HG03439 (cell line): ENCODE results near the gene SKA1.

Experiments
- ATAC-seq: cut with Tn5 transposase; IDR thresholded peaks from one replicate; pipeline ENCODE4 v1.9.1; 2021; ENCODE audit warnings: mild to moderate bottlenecking, moderate library complexity; ENCODE audit not compliant: unreplicated experiment

SKA1 gene

GRCh38 chr18:50374753-50375391 lies at the start of gene SKA1:
Gene SKA1, plus strand, starts transcription at chr18:50375046. Its CDS starts 785 bp downstream, at chr18:50375831.
- peak; percentile 92 for ATAC-seq

GRCh38 chr18:50327983-50328382 lies 46.9 kb upstream of the SKA1 start:
- no peak for ATAC-seq

GRCh38 chr18:50330176-50330575 lies 44.7 kb upstream of the SKA1 start:
- ATAC-seq, result no peak

GRCh38 chr18:50331691-50332090 lies 43.2 kb upstream of the SKA1 start:
- no peak for ATAC-seq

GRCh38 chr18:50334546-50335152 lies 40.2 kb upstream of the SKA1 start:
- peak; percentile 64 for ATAC-seq

GRCh38 chr18:50338122-50338521 lies 36.7 kb upstream of the SKA1 start:
- ATAC-seq, result no peak

- ATAC-seq, result no peak
Observed at GRCh38 chr18:50338715-50339114, 36.1 kb upstream of the SKA1 start.

- no peak for ATAC-seq
Observed at GRCh38 chr18:50340078-50340477, 34.8 kb upstream of the SKA1 start.

GRCh38 chr18:50341443-50341842 lies 33.4 kb upstream of the SKA1 start:
- ATAC-seq, result no peak

GRCh38 chr18:50350699-50351098 lies 24.1 kb upstream of the SKA1 start:
- ATAC-seq, result no peak

GRCh38 chr18:50356036-50356945 lies 18.6 kb upstream of the SKA1 start:
- peak; percentile 60 for ATAC-seq

- no peak for ATAC-seq
Observed at GRCh38 chr18:50358844-50359243, 16.0 kb upstream of the SKA1 start.

GRCh38 chr18:50359806-50360205 lies 15.0 kb upstream of the SKA1 start:
- ATAC-seq, result no peak

- ATAC-seq, result no peak
Observed at GRCh38 chr18:50360611-50361010, 14.2 kb upstream of the SKA1 start.

- ATAC-seq, result no peak
Observed at GRCh38 chr18:50369672-50370071, 5.2 kb upstream of the SKA1 start.

GRCh38 chr18:50372743-50373142 lies 2.1 kb upstream of the SKA1 start:
- ATAC-seq, result no peak

GRCh38 chr18:50373561-50374219 lies 1.2 kb upstream of the SKA1 start:
- no peak for ATAC-seq

- ATAC-seq, result no peak
Observed at GRCh38 chr18:50374220-50374752, 560 bp upstream of the SKA1 start.

- no peak for ATAC-seq
Observed at GRCh38 chr18:50377061-50377798, 2.4 kb downstream of the SKA1 start.

GRCh38 chr18:50388988-50389387 lies 14.1 kb downstream of the SKA1 start:
- ATAC-seq, result no peak
